Measurements from ENCODE around the gene NAA15.

DNA sequence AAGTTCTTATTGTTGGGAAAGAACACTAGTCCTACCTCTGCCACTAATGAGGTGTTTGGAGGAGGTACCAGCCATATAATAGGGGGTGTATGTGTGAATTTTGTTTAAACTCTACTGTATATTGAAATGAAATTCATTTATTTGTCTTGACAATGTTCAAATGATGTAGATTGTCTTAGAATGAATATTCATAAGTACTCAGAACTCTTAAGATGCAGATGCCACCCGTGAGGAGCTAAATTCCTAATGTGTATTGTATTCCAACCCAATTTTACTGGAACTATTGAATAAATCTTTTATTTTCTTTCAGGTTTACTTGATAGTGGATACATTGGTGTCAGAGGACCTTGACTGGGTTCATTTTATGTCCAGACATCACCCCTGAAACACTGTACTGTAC lies 88.7 kb downstream of the NAA15 start:
- TF ChIP-seq, protein P1, sequence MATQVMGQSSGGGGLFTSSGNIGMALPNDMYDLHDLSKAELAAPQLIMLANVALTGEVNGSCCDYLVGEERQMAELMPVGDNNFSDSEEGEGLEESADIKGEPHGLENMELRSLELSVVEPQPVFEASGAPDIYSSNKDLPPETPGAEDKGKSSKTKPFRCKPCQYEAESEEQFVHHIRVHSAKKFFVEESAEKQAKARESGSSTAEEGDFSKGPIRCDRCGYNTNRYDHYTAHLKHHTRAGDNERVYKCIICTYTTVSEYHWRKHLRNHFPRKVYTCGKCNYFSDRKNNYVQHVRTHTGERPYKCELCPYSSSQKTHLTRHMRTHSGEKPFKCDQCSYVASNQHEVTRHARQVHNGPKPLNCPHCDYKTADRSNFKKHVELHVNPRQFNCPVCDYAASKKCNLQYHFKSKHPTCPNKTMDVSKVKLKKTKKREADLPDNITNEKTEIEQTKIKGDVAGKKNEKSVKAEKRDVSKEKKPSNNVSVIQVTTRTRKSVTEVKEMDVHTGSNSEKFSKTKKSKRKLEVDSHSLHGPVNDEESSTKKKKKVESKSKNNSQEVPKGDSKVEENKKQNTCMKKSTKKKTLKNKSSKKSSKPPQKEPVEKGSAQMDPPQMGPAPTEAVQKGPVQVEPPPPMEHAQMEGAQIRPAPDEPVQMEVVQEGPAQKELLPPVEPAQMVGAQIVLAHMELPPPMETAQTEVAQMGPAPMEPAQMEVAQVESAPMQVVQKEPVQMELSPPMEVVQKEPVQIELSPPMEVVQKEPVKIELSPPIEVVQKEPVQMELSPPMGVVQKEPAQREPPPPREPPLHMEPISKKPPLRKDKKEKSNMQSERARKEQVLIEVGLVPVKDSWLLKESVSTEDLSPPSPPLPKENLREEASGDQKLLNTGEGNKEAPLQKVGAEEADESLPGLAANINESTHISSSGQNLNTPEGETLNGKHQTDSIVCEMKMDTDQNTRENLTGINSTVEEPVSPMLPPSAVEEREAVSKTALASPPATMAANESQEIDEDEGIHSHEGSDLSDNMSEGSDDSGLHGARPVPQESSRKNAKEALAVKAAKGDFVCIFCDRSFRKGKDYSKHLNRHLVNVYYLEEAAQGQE (IDR thresholded peaks at IDR 0.05; ENCODE audit: low read depth), result no peak
- TF ChIP-seq TAF1 (IDR thresholded peaks at IDR 0.05; ENCODE audit: low read depth) (no peak), YY1 (IDR thresholded peaks at IDR 0.05; ENCODE audit: low read depth) (no peak), CEBPB (IDR thresholded peaks at IDR 0.05) (no peak), EP300 (IDR thresholded peaks at IDR 0.05; ENCODE audit: borderline replicate concordance) (no peak), ZBTB7A (IDR thresholded peaks at IDR 0.05; ENCODE audit: low read depth) (no peak), MAX (IDR thresholded peaks at IDR 0.05) (no peak), RAD21 (IDR thresholded peaks at IDR 0.05; ENCODE audit: low read depth) (no peak), EGR1 (IDR thresholded peaks at IDR 0.05) (no peak), CREB1 (IDR thresholded peaks at IDR 0.05; ENCODE audit: low read depth) (no peak), FOXM1 (IDR thresholded peaks at IDR 0.05; ENCODE audit: borderline replicate concordance, low read depth) (no peak), TCF12 (IDR thresholded peaks at IDR 0.05; ENCODE audit: low read depth) (no peak)
